DND-41 (cell line): Measurements from ENCODE around the gene CRTAC1.

ENCODE experiments used
- ATAC-seq: fragments of 200-7000 bp; cut with Tn5 transposase; 3 replicates; pipeline ENCODE4 v1.9.1; 2021; ENCODE audit warnings: low read depth; ENCODE audit not compliant: insufficient read depth
- DNase-seq: peaks from one replicate; pipeline ENCODE4 v3.0.0-alpha.2; 2020
- H2AFZ ChIP-seq: 2 replicates; pipeline ENCODE4 v1.6.0; 2012; ENCODE audit warnings: low read depth, low read length
- H3K27ac ChIP-seq: 2 replicates; pipeline ENCODE4 v1.5.1; 2012; ENCODE audit warnings: low read length, inconsistent platforms
- H3K27me3 ChIP-seq: fragments of 200-600 bp; sonication (generic); 2 replicates; pipeline ENCODE4 v1.6.0; 2012; ENCODE audit warnings: low read length, mild to moderate bottlenecking, inconsistent platforms; ENCODE audit not compliant: insufficient read depth, poor library complexity
- H3K36me3 ChIP-seq: 2 replicates; pipeline ENCODE4 v1.5.1; 2012; ENCODE audit warnings: low read length, inconsistent platforms; ENCODE audit not compliant: insufficient read depth
- H3K4me1 ChIP-seq: 2 replicates; pipeline ENCODE4 v1.5.1; 2012; ENCODE audit warnings: mild to moderate bottlenecking, low read length; ENCODE audit not compliant: insufficient read depth
- H3K4me2 ChIP-seq: 2 replicates; pipeline ENCODE4 v1.6.0; 2012; ENCODE audit warnings: mild to moderate bottlenecking, moderate library complexity, low read length, inconsistent platforms; ENCODE audit not compliant: insufficient read depth
- H3K4me3 ChIP-seq, 2 experiments: fragments of 200-600 bp in 1 of 2; shearing (Covaris generic) in 1 of 2; 2 replicates each; pipeline ENCODE4 v1.5.1; 2012 to 2016; ENCODE audit warnings: inconsistent platforms in 2 of 2, low read length in 2 of 2, mild to moderate bottlenecking in 2 of 2, low read depth in 1 of 2, moderate library complexity in 1 of 2
- H3K79me2 ChIP-seq: 2 replicates; pipeline ENCODE4 v1.6.0; 2012; ENCODE audit warnings: low read length, inconsistent platforms; ENCODE audit not compliant: insufficient read depth
- H3K9ac ChIP-seq: 2 replicates; pipeline ENCODE4 v1.6.0; 2012; ENCODE audit warnings: low read depth, mild to moderate bottlenecking, inconsistent platforms, low read length, moderate library complexity
- H3K9me3 ChIP-seq: 2 replicates; pipeline ENCODE4 v1.5.1; 2012; ENCODE audit warnings: low read length, moderate library complexity, mild to moderate bottlenecking, inconsistent platforms; ENCODE audit not compliant: insufficient read depth, severe bottlenecking
- H4K20me1 ChIP-seq: 2 replicates; pipeline ENCODE4 v1.6.0; 2012; ENCODE audit warnings: low read length; ENCODE audit not compliant: insufficient read depth
- EZH2 ChIP-seq: IDR thresholded peaks from 3 replicates; pipeline ENCODE4 v1.6.1; 2012; ENCODE audit warnings: borderline replicate concordance, low read depth, mild to moderate bottlenecking, moderate library complexity, low read length, inconsistent platforms; ENCODE audit not compliant: severe bottlenecking
- TF ChIP-seq, protein P1 (sequence below): IDR thresholded peaks from 2 replicates; pipeline ENCODE4 v1.5.1; 2012; ENCODE audit warnings: borderline replicate concordance, low read length, moderate library complexity, mild to moderate bottlenecking; ENCODE audit not compliant: poor library complexity, severe bottlenecking; ENCODE audit errors: extremely low read depth

The CRTAC1 gene

DNA sequence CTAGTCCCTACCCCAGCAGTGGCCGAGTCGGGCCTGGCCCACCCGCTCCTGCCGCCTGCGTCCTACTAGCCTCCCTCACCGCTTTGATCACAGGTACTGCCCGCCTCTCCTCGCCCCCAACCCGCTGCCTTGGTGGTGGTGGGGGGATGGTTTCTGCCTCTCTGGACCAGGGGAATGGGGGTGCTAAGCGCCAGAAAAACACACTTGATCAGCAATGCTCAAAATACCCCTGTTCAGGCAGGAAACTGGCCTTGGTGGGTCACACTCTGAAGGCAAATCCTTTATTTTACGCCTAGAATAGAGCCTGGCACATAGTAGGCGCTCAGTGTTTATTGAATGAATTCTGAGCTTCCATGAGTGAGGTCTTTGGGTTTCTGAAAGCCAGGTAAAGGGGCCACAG, 1.0 kb upstream of the CRTAC1 start:
- Histone ChIP-seq H3K4me2 (no peak overlapping the region), H3K79me2 (no peaks in the 10 kb centered on the region), H3K9ac (no peak overlapping the region), H3K4me3 (no peak overlapping the region), H3K4me1 (no peaks in the 10 kb centered on the region), H2AFZ (no peak overlapping the region), H3K36me3 (no peaks in the 10 kb centered on the region), H3K9me3 (no peaks in the 10 kb centered on the region), H3K27ac (no peak overlapping the region), H3K27me3 (peaks cover 30% of the 10 kb centered on the region), H4K20me1 (peaks cover 10% of the 10 kb centered on the region; the same call in 1 of the 2 replicates)
- no peak for ATAC-seq
- DNase-seq: no peak
- no peak for TF ChIP-seq EZH2
- TF ChIP-seq, protein P1, sequence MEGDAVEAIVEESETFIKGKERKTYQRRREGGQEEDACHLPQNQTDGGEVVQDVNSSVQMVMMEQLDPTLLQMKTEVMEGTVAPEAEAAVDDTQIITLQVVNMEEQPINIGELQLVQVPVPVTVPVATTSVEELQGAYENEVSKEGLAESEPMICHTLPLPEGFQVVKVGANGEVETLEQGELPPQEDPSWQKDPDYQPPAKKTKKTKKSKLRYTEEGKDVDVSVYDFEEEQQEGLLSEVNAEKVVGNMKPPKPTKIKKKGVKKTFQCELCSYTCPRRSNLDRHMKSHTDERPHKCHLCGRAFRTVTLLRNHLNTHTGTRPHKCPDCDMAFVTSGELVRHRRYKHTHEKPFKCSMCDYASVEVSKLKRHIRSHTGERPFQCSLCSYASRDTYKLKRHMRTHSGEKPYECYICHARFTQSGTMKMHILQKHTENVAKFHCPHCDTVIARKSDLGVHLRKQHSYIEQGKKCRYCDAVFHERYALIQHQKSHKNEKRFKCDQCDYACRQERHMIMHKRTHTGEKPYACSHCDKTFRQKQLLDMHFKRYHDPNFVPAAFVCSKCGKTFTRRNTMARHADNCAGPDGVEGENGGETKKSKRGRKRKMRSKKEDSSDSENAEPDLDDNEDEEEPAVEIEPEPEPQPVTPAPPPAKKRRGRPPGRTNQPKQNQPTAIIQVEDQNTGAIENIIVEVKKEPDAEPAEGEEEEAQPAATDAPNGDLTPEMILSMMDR: no peak

DNA sequence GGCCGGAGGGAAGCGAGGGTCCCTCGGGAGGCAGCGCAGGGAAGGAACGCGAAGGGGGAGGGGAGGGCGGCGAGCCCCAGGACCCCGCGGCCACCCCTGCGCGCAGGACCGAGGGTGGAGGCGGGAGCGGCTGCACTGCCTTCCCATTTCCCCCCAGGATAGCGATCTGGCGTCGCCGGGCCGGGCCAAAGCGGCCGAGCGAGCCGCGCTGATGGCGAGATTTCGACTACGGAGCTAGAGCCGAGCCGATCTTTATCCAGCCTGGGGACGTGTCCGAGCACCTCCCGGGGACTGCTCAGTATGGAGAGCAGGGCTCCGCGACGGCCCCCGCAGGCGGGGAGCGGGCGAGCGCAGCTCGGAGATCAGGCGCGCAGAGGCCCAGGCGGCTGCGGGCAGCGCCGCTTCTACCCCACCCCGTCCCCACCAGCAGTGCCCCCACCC, 590 bp upstream of the CRTAC1 start:
- ATAC-seq (no peak), DNase-seq (no peak)
- H3K27ac ChIP-seq: no peak overlapping the region
- H3K36me3 ChIP-seq: no peaks in the 10 kb centered on the region
- no peaks in the 10 kb centered on the region for H3K79me2 ChIP-seq
- H3K4me2 ChIP-seq: no peak overlapping the region
- no peak overlapping the region for H3K9ac ChIP-seq
- H3K9me3 ChIP-seq: no peaks in the 10 kb centered on the region
- H4K20me1 ChIP-seq: peaks cover 10% of the 10 kb centered on the region; the same call in 1 of the 2 replicates
- H3K27me3 ChIP-seq: peaks cover 30% of the 10 kb centered on the region
- H3K4me1 ChIP-seq: no peaks in the 10 kb centered on the region
- no peak overlapping the region for H2AFZ ChIP-seq
- TF ChIP-seq, protein P1: no peak
- no peak for TF ChIP-seq EZH2
- no peak overlapping the region for H3K4me3 ChIP-seq

DNA sequence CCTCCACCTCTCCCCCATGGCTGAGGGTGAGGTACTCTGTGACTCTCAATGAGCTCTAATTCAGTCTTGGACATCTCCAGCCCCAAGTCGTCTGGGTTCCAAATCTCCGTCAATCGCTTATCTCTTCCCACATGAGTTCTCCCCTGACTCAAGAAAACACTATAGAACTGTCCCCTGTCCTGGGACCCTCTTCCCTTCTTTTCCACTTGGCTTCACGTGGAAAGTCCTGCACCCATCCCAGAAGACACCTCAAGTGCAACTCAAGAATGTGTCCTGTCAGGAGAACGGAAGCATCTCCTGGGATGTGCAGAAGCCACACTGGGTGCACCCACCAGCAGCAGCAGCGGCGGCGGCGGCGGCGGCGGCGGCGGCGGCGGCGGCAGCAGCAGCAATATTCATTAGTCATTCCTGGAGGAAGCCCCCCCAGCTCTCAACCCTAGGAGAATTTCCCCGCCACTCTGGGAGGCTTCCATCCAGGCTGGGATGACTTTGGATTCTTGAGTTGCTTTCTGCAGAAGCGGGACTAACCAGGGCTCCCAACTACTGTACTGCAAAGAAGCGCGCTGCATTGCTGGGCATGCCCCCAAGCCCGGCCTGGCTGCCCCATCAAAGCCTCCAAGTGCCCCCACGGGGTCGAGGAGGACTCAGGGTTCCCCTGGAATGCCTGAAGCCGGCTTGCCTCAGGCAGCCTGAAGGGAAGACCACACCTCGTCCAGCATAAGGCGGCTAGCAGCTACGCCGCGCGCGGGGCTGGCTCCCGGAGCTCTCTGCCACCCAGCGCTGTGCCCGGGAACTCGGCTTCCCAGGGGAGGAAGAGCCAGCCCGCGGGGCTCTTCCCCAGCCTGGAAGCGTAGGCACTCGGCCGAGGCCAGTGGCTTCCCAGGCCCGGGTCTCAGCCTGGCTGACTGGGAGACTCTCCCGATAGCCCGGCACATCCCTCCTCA, 1.0 kb downstream of the CRTAC1 start:
- Histone ChIP-seq H3K9ac (no peak overlapping the region), H3K4me3 (no peak overlapping the region)
- no peak for DNase-seq

More for the DNA sequence above, 1.0 kb downstream of the CRTAC1 start:
- Histone ChIP-seq H2AFZ (no peak overlapping the region), H3K9me3 (no peaks in the 10 kb centered on the region), H3K4me2 (no peak overlapping the region), H3K36me3 (no peaks in the 10 kb centered on the region), H3K27me3 (peaks cover 31% of the 10 kb centered on the region), H3K27ac (no peak overlapping the region), H4K20me1 (peaks cover 10% of the 10 kb centered on the region; the same call in 1 of the 2 replicates), H3K79me2 (no peaks in the 10 kb centered on the region), H3K4me1 (no peaks in the 10 kb centered on the region)
- ATAC-seq: no peak
- TF ChIP-seq, protein P1: no peak
- no peak for TF ChIP-seq EZH2
